Karpas-422 (cell line): ENCODE results near the gene PKN3. TPM values are rescaled to one million over a fixed set of nuclear protein-coding genes. Genes with fewer than 3 reads are reported as not detected.

Experiments
- DNase-seq: peaks from one replicate; pipeline ENCODE4 v3.0.0-alpha.2; 2015
- H2AFZ ChIP-seq: fragments of 200-600 bp; sonication (generic); 2 replicates; pipeline ENCODE4 v1.6.1; 2014; ENCODE audit warnings: antibody characterized with exemption, low read length, mixed read lengths
- H3K27ac ChIP-seq: fragments of 200-600 bp; sonication (generic); 2 replicates; pipeline ENCODE4 v1.5.1; 2014; ENCODE audit warnings: mild to moderate bottlenecking, low read length, moderate library complexity
- H3K27me3 ChIP-seq: fragments of 200-600 bp; sonication (generic); 2 replicates; pipeline ENCODE4 v1.6.1; 2014; ENCODE audit warnings: low read length, mixed read lengths
- H3K36me3 ChIP-seq: fragments of 200-600 bp; sonication (generic); 2 replicates; pipeline ENCODE4 v1.6.1; 2014; ENCODE audit warnings: low read length, mixed read lengths; ENCODE audit not compliant: insufficient read depth
- H3K4me1 ChIP-seq: fragments of 200-600 bp; sonication (generic); 2 replicates; pipeline ENCODE4 v1.6.1; 2014; ENCODE audit warnings: mild to moderate bottlenecking, low read length, mixed read lengths
- H3K4me2 ChIP-seq: fragments of 200-600 bp; sonication (generic); 2 replicates; pipeline ENCODE4 v1.6.1; 2014; ENCODE audit warnings: low read length, low read depth, mild to moderate bottlenecking; ENCODE audit not compliant: poor library complexity, severe bottlenecking
- H3K4me3 ChIP-seq: fragments of 200-600 bp; sonication (generic); 2 replicates; pipeline ENCODE4 v1.5.1; 2014; ENCODE audit warnings: mild to moderate bottlenecking, antibody characterized with exemption, low read length, mixed read lengths
- H3K79me2 ChIP-seq: fragments of 200-600 bp; sonication (generic); 2 replicates; pipeline ENCODE4 v1.6.1; 2014; ENCODE audit warnings: mild to moderate bottlenecking, low read length, mixed read lengths
- H3K9ac ChIP-seq: fragments of 200-600 bp; sonication (generic); 2 replicates; pipeline ENCODE4 v1.6.0; 2014; ENCODE audit warnings: low read length
- H3K9me2 ChIP-seq: fragments of 200-600 bp; sonication (generic), shearing (Covaris generic); replicated peaks from 2 replicates; pipeline ENCODE4 v1.6.0; 2014; ENCODE audit warnings: mild to moderate bottlenecking, low read length, moderate library complexity; ENCODE audit not compliant: insufficient read depth
- H3K9me3 ChIP-seq: fragments of 300-700, 200-600 bp; sonication (generic); 2 replicates; pipeline ENCODE4 v1.6.1; 2014; ENCODE audit warnings: low read length, mixed read lengths
- H4K20me1 ChIP-seq: fragments of 200-600 bp; sonication (generic); 2 replicates; pipeline ENCODE4 v1.6.1; 2014; ENCODE audit warnings: mild to moderate bottlenecking, antibody characterized with exemption, low read length, low read depth; ENCODE audit not compliant: insufficient read depth
- total RNA-seq: library from RNA; depleted of rRNA; stranded (reverse); fragments of >200 nt; shearing (Covaris generic); gene quantifications from 2 replicates; pipeline ENCODE4 v1.2.3, GENCODE V29; 2014; ENCODE audit warnings: low replicate concordance

PKN3 gene
- total RNA-seq, 1 experiment from 2014 or later: not detected

DNA sequence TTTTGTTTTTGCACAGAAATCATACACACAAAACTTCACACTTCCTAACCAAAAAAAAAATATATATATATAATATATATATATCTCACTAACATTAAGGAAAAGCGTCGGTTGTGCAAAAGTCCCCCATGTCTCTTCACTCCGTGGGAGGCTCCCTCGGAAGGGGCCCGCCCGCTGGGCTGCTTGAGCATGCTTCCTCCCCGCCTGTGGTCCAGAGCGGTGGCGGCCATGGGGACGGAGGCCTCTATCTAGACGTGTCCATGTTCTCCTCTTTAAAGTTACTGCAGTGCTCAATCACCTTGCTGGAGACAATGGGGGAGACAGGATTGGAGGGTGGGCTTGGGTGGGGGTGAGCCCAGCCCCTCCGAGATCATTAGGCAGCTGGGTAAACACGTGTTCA, 28.8 kb downstream of the PKN3 start:
- no peak overlapping the region for H2AFZ ChIP-seq
- H3K36me3 ChIP-seq: no peaks in the 10 kb centered on the region
- H3K4me3 ChIP-seq: no peak overlapping the region
- no peaks in the 10 kb centered on the region for H3K79me2 ChIP-seq
- no peak overlapping the region for H3K9ac ChIP-seq
- no peaks in the 10 kb centered on the region for H3K27me3 ChIP-seq
- no peak overlapping the region for H3K27ac ChIP-seq
- no peaks in the 10 kb centered on the region for H3K4me1 ChIP-seq
- DNase-seq: no peak
- no peaks in the 10 kb centered on the region for H3K9me2 ChIP-seq
- no peaks in the 10 kb centered on the region for H4K20me1 ChIP-seq
- no peak overlapping the region for H3K4me2 ChIP-seq
- no peaks in the 10 kb centered on the region for H3K9me3 ChIP-seq

DNA sequence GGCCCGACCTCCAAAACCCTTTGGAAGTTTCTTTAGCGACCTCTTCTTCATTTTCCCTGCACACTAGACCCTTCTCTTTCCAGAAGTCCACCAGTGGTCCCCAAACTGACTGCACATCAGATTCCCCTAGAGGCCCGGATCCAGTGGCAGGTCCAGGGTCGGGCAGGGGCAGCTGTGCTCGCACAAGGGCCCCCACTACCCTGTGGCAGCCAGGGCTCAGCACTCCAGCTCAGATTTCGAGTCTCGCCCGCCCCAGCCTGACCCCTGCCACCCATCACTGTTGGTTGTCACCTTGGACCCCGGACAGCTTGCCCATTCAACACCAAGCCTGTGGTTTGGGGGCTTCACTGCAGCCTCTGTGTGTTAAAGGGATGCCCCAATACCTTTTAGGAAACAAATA, 29.4 kb downstream of the PKN3 start:
- Histone ChIP-seq H3K79me2 (no peaks in the 10 kb centered on the region), H3K4me2 (no peak overlapping the region), H4K20me1 (no peaks in the 10 kb centered on the region), H3K36me3 (no peaks in the 10 kb centered on the region), H3K9me3 (no peaks in the 10 kb centered on the region), H3K9me2 (no peaks in the 10 kb centered on the region), H3K4me1 (no peaks in the 10 kb centered on the region), H3K27ac (no peak overlapping the region), H3K27me3 (no peaks in the 10 kb centered on the region), H3K9ac (no peak overlapping the region), H2AFZ (no peak overlapping the region), H3K4me3 (no peak overlapping the region)
- DNase-seq: no peak

DNA sequence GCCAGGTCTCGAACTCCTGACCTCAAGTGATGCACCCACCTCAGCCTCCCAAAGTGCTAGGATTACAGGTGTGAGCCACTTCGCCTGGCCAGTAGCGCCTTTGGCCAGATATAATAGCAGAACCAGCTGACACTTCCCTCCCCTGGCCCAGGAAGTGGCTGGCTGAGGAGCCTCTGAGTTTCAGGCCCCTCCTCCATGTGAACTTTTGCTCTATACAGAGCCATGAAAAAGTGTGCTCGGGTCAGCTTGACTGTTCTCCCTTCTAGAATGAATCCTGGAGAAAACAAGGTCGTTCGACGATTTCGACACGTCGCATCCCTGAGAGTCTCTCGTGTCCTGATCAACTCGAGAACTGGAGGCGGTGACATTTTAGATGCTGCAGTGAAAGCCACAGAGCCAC, 30.3 kb downstream of the PKN3 start:
- Histone ChIP-seq H3K4me1 (no peaks in the 10 kb centered on the region), H3K27ac (no peak overlapping the region), H3K9me3 (no peaks in the 10 kb centered on the region), H2AFZ (no peak overlapping the region), H4K20me1 (no peaks in the 10 kb centered on the region), H3K27me3 (no peaks in the 10 kb centered on the region), H3K36me3 (no peaks in the 10 kb centered on the region), H3K4me2 (no peak overlapping the region), H3K9me2 (no peaks in the 10 kb centered on the region), H3K4me3 (no peak overlapping the region), H3K79me2 (no peaks in the 10 kb centered on the region), H3K9ac (no peak overlapping the region)
- DNase-seq: no peak

DNA sequence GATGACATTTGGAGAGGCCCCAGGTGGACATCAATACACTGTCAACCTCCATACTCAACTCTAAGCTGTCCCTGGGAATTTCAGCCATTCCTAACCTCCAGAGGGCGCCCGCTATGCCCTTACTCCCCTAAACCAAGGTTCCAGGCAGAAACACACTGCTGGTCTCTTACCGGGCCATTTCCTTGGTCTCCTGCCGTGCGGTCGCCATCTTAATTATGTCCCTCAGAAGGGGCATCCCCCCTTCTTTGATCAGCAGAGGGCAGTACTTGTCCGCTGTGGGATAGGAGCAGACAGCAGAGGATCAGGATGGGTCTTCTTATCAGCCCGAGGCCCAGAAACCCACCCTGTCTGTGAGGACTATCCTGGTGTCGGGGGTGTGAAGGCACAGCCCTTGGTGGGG, 31.0 kb downstream of the PKN3 start:
- no peak overlapping the region for H3K4me2 ChIP-seq
- H3K9me2 ChIP-seq: no peaks in the 10 kb centered on the region
- no peak overlapping the region for H2AFZ ChIP-seq
- no peaks in the 10 kb centered on the region for H3K4me1 ChIP-seq
- no peaks in the 10 kb centered on the region for H3K27me3 ChIP-seq
- H3K27ac ChIP-seq: no peak overlapping the region
- H3K36me3 ChIP-seq: no peaks in the 10 kb centered on the region
- no peaks in the 10 kb centered on the region for H3K79me2 ChIP-seq
- DNase-seq: peak; percentile 68
- no peak overlapping the region for H3K4me3 ChIP-seq
- no peak overlapping the region for H3K9ac ChIP-seq
- H3K9me3 ChIP-seq: no peaks in the 10 kb centered on the region
- no peaks in the 10 kb centered on the region for H4K20me1 ChIP-seq

DNA sequence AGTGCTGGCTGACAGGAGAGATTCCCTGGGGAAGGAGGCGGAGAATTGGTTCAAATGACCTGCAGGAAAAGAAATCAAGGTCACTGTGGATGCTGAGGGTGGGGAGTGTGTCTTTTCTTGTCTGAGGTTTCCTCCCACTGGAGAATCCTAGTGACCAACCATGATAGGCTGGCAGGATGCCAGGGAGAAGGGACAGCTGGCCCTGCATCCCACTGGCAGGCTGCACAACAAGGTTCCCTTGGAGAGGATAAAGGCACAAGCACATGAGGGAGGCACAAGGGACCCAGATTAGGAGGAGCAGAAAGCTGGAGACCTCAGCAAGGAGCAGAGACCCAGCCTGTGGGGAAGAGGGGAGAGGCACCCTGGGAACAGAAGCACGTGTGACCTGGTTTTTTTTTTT, 33.1 kb downstream of the PKN3 start:
- DNase-seq: no peak

DNA sequence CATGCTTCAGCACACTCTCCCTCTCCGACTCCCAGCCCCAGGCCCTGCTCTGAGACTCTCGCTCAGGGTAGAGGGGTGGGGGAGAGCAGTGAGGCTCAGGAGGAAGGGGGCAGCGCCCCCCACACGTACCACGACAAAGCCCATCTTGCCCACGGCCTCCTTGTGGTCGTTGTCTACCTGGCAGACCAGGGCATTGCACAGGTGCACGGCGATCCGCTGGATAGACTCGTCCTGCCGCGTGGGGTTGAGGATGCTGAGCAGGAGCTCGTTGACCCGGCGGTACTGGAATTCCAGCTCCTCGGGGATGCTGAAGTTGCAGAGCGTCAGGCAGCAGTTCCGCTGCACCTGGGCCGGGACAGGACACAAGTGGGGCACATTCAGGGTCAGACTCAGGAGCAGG, 40.1 kb downstream of the PKN3 start:
- no peaks in the 10 kb centered on the region for H3K36me3 ChIP-seq
- H3K4me2 ChIP-seq: no peak overlapping the region

More for the DNA sequence above, 33.1 kb downstream of the PKN3 start:
- Histone ChIP-seq H3K9ac (no peak overlapping the region), H3K36me3 (no peaks in the 10 kb centered on the region), H4K20me1 (no peaks in the 10 kb centered on the region), H3K79me2 (no peaks in the 10 kb centered on the region), H3K4me1 (no peaks in the 10 kb centered on the region), H2AFZ (no peak overlapping the region), H3K4me2 (no peak overlapping the region), H3K4me3 (no peak overlapping the region), H3K27ac (no peak overlapping the region), H3K9me2 (no peaks in the 10 kb centered on the region), H3K27me3 (no peaks in the 10 kb centered on the region), H3K9me3 (no peaks in the 10 kb centered on the region)

DNA sequence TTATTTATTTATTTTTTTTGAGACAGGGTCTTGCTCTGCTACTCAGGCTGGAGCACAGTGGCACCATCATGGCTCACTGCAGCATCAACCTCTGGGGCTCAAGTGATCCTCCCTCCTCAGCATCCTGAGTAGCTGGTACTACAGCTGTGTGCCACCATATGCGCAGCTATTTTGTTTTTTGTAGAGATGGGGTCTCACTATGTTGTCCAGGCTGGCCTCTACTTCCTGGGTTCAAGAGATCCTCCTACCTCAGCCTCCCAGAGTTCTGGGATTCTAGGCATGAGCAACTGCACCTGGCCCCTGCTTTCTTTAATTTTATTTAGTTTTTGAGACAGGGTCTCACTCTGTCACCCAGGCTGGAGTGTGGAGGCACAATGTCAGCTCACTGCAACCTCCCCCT, 41.1 kb downstream of the PKN3 start:
- Histone ChIP-seq H3K4me1 (peaks cover 3% of the 10 kb centered on the region; the same call in 1 of the 2 replicates), H3K27me3 (no peaks in the 10 kb centered on the region), H3K9ac (no peak overlapping the region), H2AFZ (no peak overlapping the region), H4K20me1 (no peaks in the 10 kb centered on the region), H3K36me3 (no peaks in the 10 kb centered on the region), H3K27ac (no peak overlapping the region), H3K9me2 (no peaks in the 10 kb centered on the region), H3K9me3 (no peaks in the 10 kb centered on the region), H3K4me2 (no peak overlapping the region), H3K4me3 (no peak overlapping the region), H3K79me2 (no peaks in the 10 kb centered on the region)
- no peak for DNase-seq

More for the DNA sequence above, 40.1 kb downstream of the PKN3 start:
- Histone ChIP-seq H3K27ac (no peak overlapping the region), H3K9ac (no peak overlapping the region), H3K9me3 (no peaks in the 10 kb centered on the region), H4K20me1 (no peaks in the 10 kb centered on the region), H2AFZ (no peak overlapping the region), H3K27me3 (no peaks in the 10 kb centered on the region), H3K4me3 (no peak overlapping the region), H3K9me2 (no peaks in the 10 kb centered on the region), H3K79me2 (no peaks in the 10 kb centered on the region), H3K4me1 (peaks cover 3% of the 10 kb centered on the region; the same call in 1 of the 2 replicates)
- DNase-seq: no peak

DNA sequence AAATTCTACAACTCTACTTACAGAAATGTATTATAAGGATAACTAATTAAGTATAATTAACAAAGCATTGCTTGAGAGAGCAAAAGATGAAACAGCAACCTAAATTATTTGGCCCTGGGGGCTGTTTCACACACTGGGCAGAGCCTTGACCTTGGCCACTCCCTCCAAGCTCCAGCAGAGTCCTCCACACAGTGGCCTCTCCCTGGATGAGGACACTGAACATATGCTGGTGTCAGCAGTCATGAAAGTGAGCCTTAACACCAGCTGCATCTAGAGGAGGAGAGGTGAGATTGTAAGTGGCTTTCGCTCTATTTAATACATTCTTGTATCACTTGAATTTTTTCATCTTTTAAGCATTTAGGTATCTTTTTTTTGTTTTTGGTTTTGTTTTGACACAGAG, 44.9 kb downstream of the PKN3 start:
- Histone ChIP-seq H3K4me3 (no peak overlapping the region), H4K20me1 (no peaks in the 10 kb centered on the region), H2AFZ (no peak overlapping the region), H3K79me2 (no peaks in the 10 kb centered on the region), H3K36me3 (no peaks in the 10 kb centered on the region), H3K27me3 (no peaks in the 10 kb centered on the region), H3K9me2 (no peaks in the 10 kb centered on the region), H3K9me3 (no peaks in the 10 kb centered on the region), H3K4me1 (peaks cover 3% of the 10 kb centered on the region; the same call in 1 of the 2 replicates), H3K9ac (no peak overlapping the region), H3K4me2 (no peak overlapping the region), H3K27ac (no peak overlapping the region)
- no peak for DNase-seq
